GM21381 (cell line): ENCODE results near the gene A1CF.
"Not testable (repeated sequence)": the region's sequence is repeated elsewhere in the genome, so short reads cannot be mapped to it uniquely, and the experiment has no call there.

Experiments
- ATAC-seq: cut with Tn5 transposase; IDR thresholded peaks from one replicate; pipeline ENCODE4 v1.9.1; 2021; ENCODE audit warnings: mild to moderate bottlenecking, moderate library complexity; ENCODE audit not compliant: unreplicated experiment

A1CF gene

DNA sequence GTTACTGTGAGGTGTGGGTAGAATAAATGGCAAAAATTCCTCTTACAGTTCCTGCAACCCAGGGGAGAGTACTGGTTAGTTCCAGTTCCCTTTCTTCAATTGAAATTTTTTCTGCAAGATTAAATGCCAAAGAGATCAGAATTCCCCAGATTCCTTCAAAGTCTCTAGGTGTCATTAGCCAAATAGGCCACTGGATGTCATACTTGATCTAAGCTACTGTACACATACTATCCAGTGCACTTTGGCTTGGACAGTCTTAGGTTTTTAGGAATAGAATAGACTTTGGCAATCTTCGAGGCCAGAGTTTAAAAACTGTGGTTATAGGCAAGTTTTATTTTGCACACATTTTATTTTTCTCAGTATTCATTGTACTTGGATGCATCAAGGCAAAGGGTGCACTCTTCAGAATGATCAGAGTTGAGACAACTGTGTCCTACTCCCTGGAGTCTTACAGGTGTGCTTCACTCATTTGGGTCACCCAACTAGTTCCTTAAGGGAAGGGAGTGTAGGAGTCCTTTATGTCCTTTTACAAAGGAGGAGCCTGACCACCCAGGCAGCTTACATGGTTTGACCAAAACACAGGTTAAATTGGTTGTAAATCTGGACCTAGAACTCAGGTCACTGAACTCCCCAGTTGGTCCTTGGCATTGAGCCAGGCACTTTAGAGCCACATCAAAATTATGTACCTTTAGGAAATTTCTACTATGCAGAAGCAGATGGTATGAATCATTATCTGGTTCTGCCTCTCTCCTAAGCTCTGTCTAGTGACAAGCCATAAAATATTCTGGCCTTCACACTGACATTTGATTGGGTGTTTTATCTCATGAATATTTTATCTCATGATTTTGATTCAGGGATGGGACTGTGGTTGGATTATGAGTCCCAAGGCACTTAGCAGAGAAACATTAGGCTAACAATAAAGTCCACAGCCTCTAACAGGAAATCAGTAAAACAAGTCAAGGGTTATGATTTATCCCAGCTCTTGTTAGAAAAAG, 96.2 kb downstream of the A1CF start:
- ATAC-seq: no peak

DNA sequence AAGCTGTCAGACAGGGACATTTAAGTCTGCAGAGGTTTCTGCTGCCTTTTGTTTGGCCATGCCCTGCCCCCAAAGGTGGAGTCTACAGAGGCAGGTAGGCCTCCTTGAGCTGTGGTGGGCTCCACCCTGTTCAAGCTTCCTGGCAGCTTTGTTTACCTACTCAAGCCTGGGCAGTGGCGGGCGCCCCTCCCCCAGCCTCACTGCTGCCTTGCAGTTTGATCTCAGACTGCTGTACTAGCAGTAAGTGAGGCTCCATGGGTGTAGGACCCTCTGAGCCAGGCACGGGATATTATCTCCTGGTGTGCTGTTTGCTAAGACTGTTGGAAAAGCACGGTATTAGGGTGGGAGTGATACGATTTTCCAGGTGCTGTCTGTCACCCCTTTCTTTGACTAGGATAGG, 97.5 kb downstream of the A1CF start:
- ATAC-seq: not testable (repeated sequence)

DNA sequence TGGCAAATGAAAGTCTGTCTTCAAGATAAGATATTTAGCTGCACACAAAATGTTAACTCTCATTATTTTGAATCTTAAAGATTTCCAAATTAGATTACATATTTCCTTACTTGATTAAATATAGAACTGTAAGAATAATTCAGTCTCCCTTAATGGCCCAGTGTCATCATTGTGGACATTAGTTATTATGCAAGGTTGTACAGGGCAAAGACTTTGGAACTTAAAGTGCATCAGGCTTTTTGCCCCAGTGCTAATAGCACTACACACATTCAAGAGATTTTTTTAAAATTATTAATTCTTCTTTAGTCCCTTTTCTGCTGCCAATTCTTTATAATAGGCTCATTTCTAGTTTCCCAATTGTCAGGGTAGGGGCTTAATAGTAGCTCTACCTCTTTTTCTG, 103.4 kb downstream of the A1CF start:
- not testable (repeated sequence) for ATAC-seq

DNA sequence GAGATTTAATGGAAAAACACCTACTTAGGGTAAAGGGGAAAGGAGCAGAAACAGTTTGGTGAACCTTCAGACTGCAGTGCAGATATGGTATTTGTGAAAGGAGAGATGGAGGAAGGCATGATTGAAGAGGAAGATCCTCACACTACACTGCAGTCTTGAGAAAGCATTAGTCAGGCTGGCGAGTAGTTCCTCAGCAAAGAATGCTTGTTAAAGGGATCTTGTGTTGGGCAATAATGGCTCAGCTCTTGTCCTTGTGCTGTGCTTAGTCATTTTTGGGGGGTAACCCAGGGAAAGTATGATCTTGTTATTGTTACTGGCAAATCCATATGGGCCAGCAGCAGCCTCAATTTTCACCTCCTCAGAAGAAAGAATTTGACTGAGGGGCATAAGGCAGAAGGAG, 105.4 kb downstream of the A1CF start:
- ATAC-seq: not testable (repeated sequence)

DNA sequence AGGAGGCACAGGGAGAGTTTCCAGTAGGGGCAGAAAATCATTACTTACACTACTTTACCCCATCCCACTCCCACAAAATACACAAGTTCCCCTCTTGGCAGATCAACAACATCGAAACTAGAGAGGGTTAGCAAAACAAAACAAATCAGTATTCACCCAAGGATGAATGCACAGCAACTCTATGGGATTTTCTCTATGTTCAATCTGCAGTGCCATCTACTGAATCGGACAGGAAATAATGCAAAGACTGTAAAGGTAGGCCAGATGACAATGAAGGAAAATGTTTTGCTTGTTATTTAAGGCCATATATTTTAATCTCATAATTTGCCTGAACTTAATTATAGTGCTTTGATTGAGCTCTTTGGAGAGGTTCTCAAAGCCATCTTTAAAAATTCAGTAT, 110.6 kb downstream of the A1CF start:
- not testable (repeated sequence) for ATAC-seq

DNA sequence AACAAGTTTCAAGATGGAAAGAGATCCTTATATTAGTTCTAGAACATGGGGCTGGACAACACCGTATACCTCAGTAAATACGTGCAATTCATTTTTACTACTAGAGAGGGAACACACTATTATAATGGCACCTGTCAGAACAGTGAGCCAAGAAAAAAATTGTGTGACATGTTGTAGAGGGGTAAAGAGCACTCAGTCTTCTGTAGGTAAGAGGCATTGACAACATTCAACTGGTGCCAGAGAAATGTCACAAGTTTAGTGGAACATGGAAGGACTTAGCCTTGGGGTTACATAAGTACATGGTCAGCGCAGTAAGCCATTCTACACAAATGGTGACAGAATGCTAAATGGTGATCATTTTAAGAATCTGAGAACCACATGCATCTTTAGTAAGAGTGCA, 113.4 kb downstream of the A1CF start:
- ATAC-seq: not testable (repeated sequence)

DNA sequence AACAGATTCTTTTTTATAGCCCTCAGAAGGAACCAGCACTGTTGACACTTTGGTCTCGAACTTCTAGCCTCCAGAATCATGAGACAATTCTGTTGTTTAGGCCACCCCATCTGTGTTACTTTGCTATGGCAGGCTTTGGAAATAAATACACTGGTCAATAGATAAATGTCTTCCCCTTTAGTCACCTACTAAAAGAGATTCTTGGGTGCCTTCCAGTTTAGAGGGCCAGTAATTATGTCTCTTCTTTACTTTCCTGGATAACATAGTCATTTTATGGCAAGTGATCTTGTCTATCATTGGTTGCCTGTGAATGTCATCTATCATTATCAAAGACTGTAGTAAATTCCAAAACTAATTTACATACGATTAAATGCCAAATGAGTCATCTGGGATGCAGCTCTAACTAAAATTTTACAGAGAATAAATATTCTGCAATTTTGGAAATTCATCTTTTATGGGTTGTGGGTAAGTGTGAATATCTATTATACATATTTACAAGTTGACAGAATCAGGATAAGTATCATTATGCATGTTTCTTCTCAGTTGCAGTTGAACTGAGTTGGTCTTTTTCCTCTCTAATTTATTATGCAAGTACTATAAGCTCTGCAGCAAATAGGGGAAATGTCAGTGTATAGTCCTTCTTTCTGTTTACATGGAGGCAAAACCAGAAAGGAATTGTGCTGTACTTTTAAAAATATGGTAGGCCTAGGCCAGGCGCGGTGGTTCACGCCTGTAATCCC, 118.5 kb downstream of the A1CF start:
- not testable (repeated sequence) for ATAC-seq
